Measurements from ENCODE around the gene FGFBP2.

DNA sequence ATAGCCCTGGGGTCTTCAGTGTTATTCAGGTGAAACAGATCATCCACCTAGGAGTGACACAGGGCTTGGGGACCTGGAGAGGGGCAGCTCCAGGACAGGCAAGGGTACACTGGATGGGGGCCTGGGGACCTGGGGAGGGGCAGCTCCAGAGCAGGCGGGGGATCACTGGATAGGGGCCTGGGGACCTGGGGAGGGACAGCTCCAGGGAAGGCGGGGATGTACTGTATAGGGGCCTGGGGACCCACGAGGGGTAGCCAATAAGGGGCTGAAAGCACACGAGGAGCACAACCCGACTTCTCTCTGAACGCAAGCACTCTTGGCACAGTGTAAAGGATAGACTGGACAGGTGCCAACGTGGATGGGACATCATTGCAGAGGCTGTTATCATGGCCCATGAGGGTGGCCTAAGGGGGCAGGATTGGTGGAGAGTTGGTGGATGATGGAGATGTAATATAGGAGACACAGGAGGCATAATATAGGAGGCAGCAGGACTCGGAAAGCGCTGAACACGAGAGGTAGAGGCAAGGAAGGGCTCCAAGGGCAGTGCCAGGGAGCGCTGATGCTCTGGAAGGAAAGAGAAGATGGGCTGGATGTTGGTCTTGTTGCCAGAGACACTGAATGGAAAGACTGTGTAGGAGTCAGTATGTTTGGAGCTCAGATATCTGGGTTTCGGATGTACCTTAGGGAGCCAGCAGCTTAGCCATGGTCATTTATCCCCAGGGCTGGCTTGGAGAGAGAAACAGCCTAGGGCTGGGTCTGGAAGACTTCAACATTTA is 37.9 kb upstream of the FGFBP2 start:
- TF ChIP-seq, protein P1, sequence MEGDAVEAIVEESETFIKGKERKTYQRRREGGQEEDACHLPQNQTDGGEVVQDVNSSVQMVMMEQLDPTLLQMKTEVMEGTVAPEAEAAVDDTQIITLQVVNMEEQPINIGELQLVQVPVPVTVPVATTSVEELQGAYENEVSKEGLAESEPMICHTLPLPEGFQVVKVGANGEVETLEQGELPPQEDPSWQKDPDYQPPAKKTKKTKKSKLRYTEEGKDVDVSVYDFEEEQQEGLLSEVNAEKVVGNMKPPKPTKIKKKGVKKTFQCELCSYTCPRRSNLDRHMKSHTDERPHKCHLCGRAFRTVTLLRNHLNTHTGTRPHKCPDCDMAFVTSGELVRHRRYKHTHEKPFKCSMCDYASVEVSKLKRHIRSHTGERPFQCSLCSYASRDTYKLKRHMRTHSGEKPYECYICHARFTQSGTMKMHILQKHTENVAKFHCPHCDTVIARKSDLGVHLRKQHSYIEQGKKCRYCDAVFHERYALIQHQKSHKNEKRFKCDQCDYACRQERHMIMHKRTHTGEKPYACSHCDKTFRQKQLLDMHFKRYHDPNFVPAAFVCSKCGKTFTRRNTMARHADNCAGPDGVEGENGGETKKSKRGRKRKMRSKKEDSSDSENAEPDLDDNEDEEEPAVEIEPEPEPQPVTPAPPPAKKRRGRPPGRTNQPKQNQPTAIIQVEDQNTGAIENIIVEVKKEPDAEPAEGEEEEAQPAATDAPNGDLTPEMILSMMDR (IDR thresholded peaks at IDR 0.05) = no peak
- TF ChIP-seq POLR2A (IDR thresholded peaks at IDR 0.05) = no peak
